SU-DHL-6 (cell line): ENCODE results near the gene STOM.

ENCODE experiments used
- H2AFZ ChIP-seq: fragments of 200-600 bp; sonication (generic); 2 replicates; pipeline ENCODE4 v1.6.1; 2014; ENCODE audit warnings: low read depth, mild to moderate bottlenecking, moderate library complexity, mixed read lengths, antibody characterized with exemption, low read length; ENCODE audit not compliant: severe bottlenecking
- H3F3A ChIP-seq: fragments of 200-600 bp; shearing (Covaris generic); 2 replicates; pipeline ENCODE4 v1.6.0; 2016; ENCODE audit warnings: antibody characterized with exemption, mild to moderate bottlenecking; ENCODE audit not compliant: insufficient read depth
- H3K27ac ChIP-seq: fragments of 200-600 bp; sonication (generic); 2 replicates; pipeline ENCODE4 v1.5.1; 2016; ENCODE audit warnings: low read depth, mild to moderate bottlenecking, low read length, moderate library complexity, mixed read lengths
- H3K27me3 ChIP-seq: fragments of 200-600 bp; sonication (generic), shearing (Covaris generic); 2 replicates; pipeline ENCODE4 v1.6.0; 2014; ENCODE audit warnings: mild to moderate bottlenecking, low read length
- H3K36me3 ChIP-seq: fragments of 200-600 bp; sonication (generic); 2 replicates; pipeline ENCODE4 v1.6.1; 2014; ENCODE audit warnings: mild to moderate bottlenecking, low read length, mixed read lengths
- H3K4me2 ChIP-seq: fragments of 300-600, 200-600 bp; shearing (Covaris generic), sonication (generic); 2 replicates; pipeline ENCODE4 v1.6.0; 2014; ENCODE audit warnings: low read length, low read depth, mild to moderate bottlenecking; ENCODE audit not compliant: poor library complexity, severe bottlenecking
- H3K4me3 ChIP-seq: fragments of 200-600 bp; sonication (generic); 2 replicates; pipeline ENCODE4 v1.5.1; 2014; ENCODE audit warnings: antibody characterized with exemption, low read length, mild to moderate bottlenecking, mixed read lengths; ENCODE audit not compliant: insufficient read depth, poor library complexity, severe bottlenecking
- H3K79me2 ChIP-seq: fragments of 200-600 bp; sonication (generic); 2 replicates; pipeline ENCODE4 v1.6.1; 2014; ENCODE audit warnings: mild to moderate bottlenecking, low read length, moderate library complexity; ENCODE audit not compliant: insufficient read depth
- H3K9ac ChIP-seq: fragments of 200-600 bp; sonication (generic); 2 replicates; pipeline ENCODE4 v1.7.0; 2014; ENCODE audit warnings: mild to moderate bottlenecking, low read length
- H3K9me2 ChIP-seq: fragments of 200-600 bp; sonication (generic); replicated peaks from 2 replicates; pipeline ENCODE4 v1.6.1; 2014; ENCODE audit warnings: low read length; ENCODE audit not compliant: insufficient read depth
- H3K9me3 ChIP-seq: fragments of 200-600 bp; sonication (generic); 2 replicates; pipeline ENCODE4 v1.6.1; 2014; ENCODE audit warnings: low read length, mixed read lengths; ENCODE audit not compliant: insufficient read depth
- H4K20me1 ChIP-seq: fragments of 200-600 bp; sonication (generic); 2 replicates; pipeline ENCODE4 v1.6.1; 2014; ENCODE audit warnings: low read depth, mild to moderate bottlenecking, antibody characterized with exemption, low read length, moderate library complexity, mixed read lengths
- EZH2phosphoT487 ChIP-seq: fragments of 200-600 bp; sonication (generic), shearing (Covaris generic); conservative IDR thresholded peaks from 2 replicates; pipeline ENCODE4 v1.6.1; 2018; ENCODE audit warnings: mild to moderate bottlenecking, antibody characterized with exemption, low read length, moderate library complexity, mixed read lengths
- TF ChIP-seq, protein P1 (sequence below): fragments of 200-600 bp; sonication (generic); IDR thresholded peaks from one replicate; pipeline ENCODE4 v1.5.1; 2017; ENCODE audit warnings: antibody characterized with exemption, mild to moderate bottlenecking, low read length, moderate library complexity; ENCODE audit not compliant: insufficient read depth, poor library complexity, severe bottlenecking

Gene STOM

DNA sequence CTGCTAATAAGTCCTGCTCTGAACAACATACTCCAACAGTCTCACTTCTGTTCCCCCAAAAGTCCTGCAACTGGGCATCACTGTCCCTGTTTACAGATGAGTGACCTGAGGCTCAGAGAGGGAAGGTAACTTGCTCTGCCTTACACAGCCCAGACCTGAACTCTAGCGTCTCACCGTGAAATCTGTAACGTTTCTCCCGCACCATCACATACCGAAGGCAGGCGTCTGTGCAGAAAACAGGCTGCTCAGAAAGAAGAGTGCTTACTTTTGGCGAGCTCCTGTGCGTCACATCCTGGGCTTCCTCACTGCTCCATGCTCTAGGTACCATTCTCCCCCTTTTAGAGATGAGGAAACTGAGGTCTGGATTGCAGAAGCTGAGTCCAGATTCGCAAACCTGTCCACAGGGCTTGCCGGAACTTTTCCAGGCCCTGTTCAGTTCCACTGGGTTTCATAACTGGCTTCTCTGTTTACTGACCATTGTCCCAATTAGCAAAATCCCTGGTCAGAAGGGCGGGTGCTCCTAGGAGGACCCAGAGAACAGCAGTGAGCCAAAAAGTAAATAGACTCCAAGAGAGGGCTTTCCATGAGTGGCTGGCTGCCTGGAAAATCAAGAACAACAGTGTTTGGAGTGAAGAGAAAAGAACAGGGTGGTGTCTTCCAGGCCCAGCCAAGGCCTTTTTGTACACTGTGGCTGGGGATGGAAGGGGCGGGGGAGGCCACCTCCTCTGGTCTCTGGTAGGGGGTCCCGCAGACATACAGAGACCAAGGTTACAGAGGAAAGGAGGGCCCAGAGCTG, 75.0 kb downstream of the STOM start:
- TF ChIP-seq, protein P1, sequence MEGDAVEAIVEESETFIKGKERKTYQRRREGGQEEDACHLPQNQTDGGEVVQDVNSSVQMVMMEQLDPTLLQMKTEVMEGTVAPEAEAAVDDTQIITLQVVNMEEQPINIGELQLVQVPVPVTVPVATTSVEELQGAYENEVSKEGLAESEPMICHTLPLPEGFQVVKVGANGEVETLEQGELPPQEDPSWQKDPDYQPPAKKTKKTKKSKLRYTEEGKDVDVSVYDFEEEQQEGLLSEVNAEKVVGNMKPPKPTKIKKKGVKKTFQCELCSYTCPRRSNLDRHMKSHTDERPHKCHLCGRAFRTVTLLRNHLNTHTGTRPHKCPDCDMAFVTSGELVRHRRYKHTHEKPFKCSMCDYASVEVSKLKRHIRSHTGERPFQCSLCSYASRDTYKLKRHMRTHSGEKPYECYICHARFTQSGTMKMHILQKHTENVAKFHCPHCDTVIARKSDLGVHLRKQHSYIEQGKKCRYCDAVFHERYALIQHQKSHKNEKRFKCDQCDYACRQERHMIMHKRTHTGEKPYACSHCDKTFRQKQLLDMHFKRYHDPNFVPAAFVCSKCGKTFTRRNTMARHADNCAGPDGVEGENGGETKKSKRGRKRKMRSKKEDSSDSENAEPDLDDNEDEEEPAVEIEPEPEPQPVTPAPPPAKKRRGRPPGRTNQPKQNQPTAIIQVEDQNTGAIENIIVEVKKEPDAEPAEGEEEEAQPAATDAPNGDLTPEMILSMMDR, result no peak
- no peak for TF ChIP-seq EZH2phosphoT487
- Histone ChIP-seq H3K27ac (no peak overlapping the region), H3K27me3 (no peaks in the 10 kb centered on the region), H3K9me2 (no peaks in the 10 kb centered on the region), H3K36me3 (no peaks in the 10 kb centered on the region), H2AFZ (no peak overlapping the region), H3F3A (no peaks in the 10 kb centered on the region), H3K79me2 (no peaks in the 10 kb centered on the region), H3K4me3 (no peak overlapping the region), H3K9me3 (no peaks in the 10 kb centered on the region), H3K4me2 (no peak overlapping the region), H4K20me1 (no peaks in the 10 kb centered on the region), H3K9ac (no peak overlapping the region)

DNA sequence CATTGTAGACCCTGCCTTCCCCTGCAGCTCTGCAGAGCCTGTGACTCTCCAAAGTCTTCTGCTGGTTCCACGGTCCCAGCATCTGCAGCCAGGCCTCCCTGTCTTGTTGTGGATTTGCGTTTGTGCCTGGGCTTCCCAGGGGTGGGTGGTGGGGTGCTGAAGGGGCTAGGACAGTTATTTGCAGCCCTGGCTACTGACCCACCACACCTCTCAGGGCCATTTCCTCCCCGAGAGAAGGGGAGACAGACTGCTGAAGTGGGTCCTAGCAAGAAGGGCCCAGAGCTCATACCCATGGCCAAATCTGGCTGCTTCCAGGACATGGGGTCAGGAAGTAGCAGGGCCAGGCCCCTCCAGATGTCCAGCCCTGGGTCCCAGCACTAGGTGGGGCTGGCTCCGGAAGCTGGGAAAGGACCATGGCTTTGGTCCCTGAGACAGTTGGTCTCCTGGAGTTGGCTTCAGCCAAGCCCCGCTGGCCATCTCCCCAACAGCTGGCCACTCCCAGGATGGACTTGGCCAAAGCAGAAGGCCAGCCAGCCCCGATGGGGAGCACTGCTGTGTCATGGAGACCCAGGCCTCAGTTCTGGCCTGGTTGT, 75.8 kb downstream of the STOM start:
- no peak overlapping the region for H3K4me2 ChIP-seq
- no peaks in the 10 kb centered on the region for H3K9me3 ChIP-seq
- no peaks in the 10 kb centered on the region for H4K20me1 ChIP-seq
- no peaks in the 10 kb centered on the region for H3F3A ChIP-seq
- no peak overlapping the region for H3K9ac ChIP-seq
- no peak for TF ChIP-seq EZH2phosphoT487
- TF ChIP-seq, protein P1, result no peak
- no peak overlapping the region for H3K4me3 ChIP-seq
- no peak overlapping the region for H2AFZ ChIP-seq
- no peaks in the 10 kb centered on the region for H3K27me3 ChIP-seq
- no peak overlapping the region for H3K27ac ChIP-seq
- H3K36me3 ChIP-seq, result no peaks in the 10 kb centered on the region
- no peaks in the 10 kb centered on the region for H3K9me2 ChIP-seq
- no peaks in the 10 kb centered on the region for H3K79me2 ChIP-seq

DNA sequence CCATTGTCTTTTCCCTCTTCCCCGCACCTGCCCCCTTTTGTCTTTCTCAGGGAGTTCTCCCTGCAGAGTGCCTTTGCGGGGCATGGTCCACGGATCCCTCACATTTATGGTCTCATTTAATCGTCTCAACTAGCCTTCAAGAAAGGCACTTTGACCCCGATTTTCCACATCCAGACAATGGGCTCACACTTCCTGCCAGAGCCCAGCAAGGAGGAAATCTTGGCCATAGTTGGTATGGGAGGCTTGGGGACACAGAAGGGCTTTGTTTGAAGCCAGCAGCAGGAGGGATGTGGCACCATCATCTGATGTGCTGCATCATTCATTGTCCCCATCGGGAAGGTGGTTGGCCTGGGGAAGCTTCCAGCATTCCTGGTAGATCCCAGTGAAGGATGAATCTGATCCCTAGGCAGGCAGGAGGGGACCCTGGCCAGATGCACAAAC, 77.2 kb downstream of the STOM start:
- H3K79me2 ChIP-seq, result no peaks in the 10 kb centered on the region
- TF ChIP-seq, protein P1, result no peak
- TF ChIP-seq EZH2phosphoT487, result no peak
- H3K36me3 ChIP-seq, result no peaks in the 10 kb centered on the region
- H3K9me3 ChIP-seq, result no peaks in the 10 kb centered on the region
- H3K27ac ChIP-seq, result no peak overlapping the region
- no peaks in the 10 kb centered on the region for H4K20me1 ChIP-seq
- H3K4me3 ChIP-seq, result no peak overlapping the region
- H3K9ac ChIP-seq, result no peak overlapping the region
- no peaks in the 10 kb centered on the region for H3K27me3 ChIP-seq
- H3K4me2 ChIP-seq, result no peak overlapping the region
- H3F3A ChIP-seq, result no peaks in the 10 kb centered on the region
- no peaks in the 10 kb centered on the region for H3K9me2 ChIP-seq
- no peak overlapping the region for H2AFZ ChIP-seq
